KMS-11 (cell line): Measurements from ENCODE around the gene EFNA4.

Experiments
- H2AFZ ChIP-seq: fragments of 200-600 bp; sonication (generic); 2 replicates; pipeline ENCODE4 v1.6.1; 2016; ENCODE audit warnings: antibody characterized with exemption, mixed run types, low read depth
- H3K27ac ChIP-seq: fragments of 200-600 bp; sonication (generic); 2 replicates; pipeline ENCODE4 v1.6.1; 2016; ENCODE audit warnings: mild to moderate bottlenecking, mixed run types
- H3K27me3 ChIP-seq: fragments of 200-600 bp; sonication (generic); 2 replicates; pipeline ENCODE4 v1.6.1; 2017; ENCODE audit warnings: mild to moderate bottlenecking, low read depth, mixed run types, moderate library complexity; ENCODE audit not compliant: insufficient read depth
- H3K36me3 ChIP-seq: fragments of 200-600 bp; sonication (generic); 2 replicates; pipeline ENCODE4 v1.6.1; 2017; ENCODE audit warnings: mild to moderate bottlenecking, mixed run types; ENCODE audit not compliant: insufficient read depth
- H3K4me1 ChIP-seq: fragments of 200-600 bp; sonication (generic); 2 replicates; pipeline ENCODE4 v1.6.1; 2016; ENCODE audit warnings: mild to moderate bottlenecking, low read depth, mixed run types; ENCODE audit not compliant: poor library complexity, severe bottlenecking
- H3K4me2 ChIP-seq: fragments of 200-600 bp; sonication (generic); 2 replicates; pipeline ENCODE4 v1.7.0; 2016; ENCODE audit warnings: mild to moderate bottlenecking, mixed run types
- H3K4me3 ChIP-seq: fragments of 200-600 bp; sonication (generic); IDR thresholded peaks from 2 replicates; pipeline ENCODE4 v1.6.1; 2017; ENCODE audit warnings: low read depth, low read length, mixed read lengths; ENCODE audit not compliant: insufficient read depth
- H3K79me2 ChIP-seq: fragments of 200-600 bp; sonication (generic); 2 replicates; pipeline ENCODE4 v1.6.1; 2016; ENCODE audit warnings: low read depth, mixed run types; ENCODE audit not compliant: insufficient read depth
- H3K9ac ChIP-seq: fragments of 200-600 bp; sonication (generic); 2 replicates; pipeline ENCODE4 v1.6.1; 2016; ENCODE audit warnings: mild to moderate bottlenecking, mixed run types
- H4K20me1 ChIP-seq: fragments of 200-600 bp; sonication (generic); 2 replicates; pipeline ENCODE4 v1.6.1; 2016; ENCODE audit warnings: mild to moderate bottlenecking, mixed run types; ENCODE audit not compliant: insufficient read depth
- CTCF ChIP-seq: fragments of 200-600 bp; sonication (generic); conservative IDR thresholded peaks from 2 replicates; pipeline ENCODE4 v1.6.1; 2017; ENCODE audit warnings: low read depth, mild to moderate bottlenecking, antibody characterized with exemption, low read length, moderate library complexity, mixed read lengths

EFNA4 gene

GRCh38 chr1:155060736-155061135, 2.8 kb upstream of the EFNA4 start:
- no peaks in the 10 kb centered on the region for H4K20me1 ChIP-seq
- no peak overlapping the region for H3K27ac ChIP-seq
- H3K27me3 ChIP-seq = no peaks in the 10 kb centered on the region
- H3K79me2 ChIP-seq = no peaks in the 10 kb centered on the region
- no peak overlapping the region for H3K4me2 ChIP-seq
- H3K9ac ChIP-seq = no peak overlapping the region
- peaks cover 54% of the 10 kb centered on the region for H3K4me1 ChIP-seq
- no peak overlapping the region for H2AFZ ChIP-seq
- TF ChIP-seq CTCF = no peak
- no peak overlapping the region for H3K4me3 ChIP-seq
- H3K36me3 ChIP-seq = no peaks in the 10 kb centered on the region; the same call in 1 of the 2 replicates

GRCh38 chr1:155061381-155062150, 2.0 kb upstream of the EFNA4 start:
- H3K4me3 ChIP-seq = peak overlapping the region; percentile 98

GRCh38 chr1:155062151-155062686, 1.3 kb upstream of the EFNA4 start:
- Histone ChIP-seq H3K4me3 (peak overlapping the region; percentile 98), H3K9ac (peak overlapping the region; percentile 17; the same call in 1 of the 2 replicates), H3K4me2 (peak overlapping the region; percentile 99), H2AFZ (peak overlapping the region; percentile 84), H3K4me1 (peaks cover 44% of the 10 kb centered on the region), H3K27me3 (no peaks in the 10 kb centered on the region), H4K20me1 (no peaks in the 10 kb centered on the region), H3K27ac (peak overlapping the region; percentile 17; the same call in 1 of the 2 replicates), H3K79me2 (no peaks in the 10 kb centered on the region), H3K36me3 (no peaks in the 10 kb centered on the region; the same call in 1 of the 2 replicates)
- TF ChIP-seq CTCF = no peak

More at GRCh38 chr1:155061381-155062150, 2.0 kb upstream of the EFNA4 start:
- H2AFZ ChIP-seq = peak overlapping the region; percentile 84
- peak overlapping the region; percentile 99 for H3K4me2 ChIP-seq
- H3K27ac ChIP-seq = peak overlapping the region; percentile 17
- peak; percentile 100 for TF ChIP-seq CTCF
- no peaks in the 10 kb centered on the region for H3K27me3 ChIP-seq
- no peaks in the 10 kb centered on the region; the same call in 1 of the 2 replicates for H3K36me3 ChIP-seq
- H3K79me2 ChIP-seq = no peaks in the 10 kb centered on the region
- no peaks in the 10 kb centered on the region for H4K20me1 ChIP-seq
- H3K4me1 ChIP-seq = peaks cover 50% of the 10 kb centered on the region
- peak overlapping the region; percentile 17; the same call in 1 of the 2 replicates for H3K9ac ChIP-seq

- Histone ChIP-seq H2AFZ (peak overlapping the region; percentile 84), H3K4me2 (peak overlapping the region; percentile 99), H3K9ac (peak overlapping the region; percentile 17; the same call in 1 of the 2 replicates), H3K27ac (peak overlapping the region; percentile 9; the same call in 1 of the 2 replicates), H3K36me3 (no peaks in the 10 kb centered on the region; the same call in 1 of the 2 replicates), H3K4me3 (peak overlapping the region; percentile 98), H4K20me1 (no peaks in the 10 kb centered on the region), H3K4me1 (peaks cover 37% of the 10 kb centered on the region), H3K27me3 (no peaks in the 10 kb centered on the region), H3K79me2 (no peaks in the 10 kb centered on the region)
- TF ChIP-seq CTCF = peak; percentile 90
Measured at GRCh38 chr1:155062702-155063411, 683 bp upstream of the EFNA4 start.
